ENCODE results near the gene TTC21B. TPM values are rescaled to one million over a fixed set of nuclear protein-coding genes. Genes with fewer than 3 reads are reported as not detected.

The TTC21B gene
- total and polyA plus RNA-seq, 2 of the 8 experiments (the other 6 are each of a cell fraction or from before 2014, with no cell fraction given): 6.9 to 20.8 TPM

DNA sequence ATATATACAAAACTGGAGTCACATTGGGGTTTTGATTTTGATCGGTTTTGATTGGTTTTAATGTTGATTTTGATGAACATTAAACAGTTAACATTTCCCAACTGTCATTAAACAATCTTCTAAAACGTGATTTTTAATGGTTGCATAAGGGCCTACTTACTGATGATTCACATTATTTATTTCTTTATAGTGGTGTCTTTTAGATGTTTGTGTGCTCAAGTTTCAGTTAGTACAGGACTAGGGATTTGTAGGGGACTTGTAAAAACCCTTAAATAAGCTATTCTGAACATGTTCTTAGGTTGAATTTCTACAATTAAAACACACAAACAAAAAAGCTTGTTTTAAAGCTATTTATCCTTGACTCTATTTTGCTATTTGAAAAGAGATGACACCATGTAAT lies 61.6 kb downstream of the TTC21B start:
- TF ChIP-seq SUZ12 (IDR thresholded peaks at IDR 0.05; ENCODE audit: low read length): no peak
- no peak for TF ChIP-seq GABPA (IDR thresholded peaks at IDR 0.05; ENCODE audit: borderline replicate concordance, insufficient read depth, low read length)
- TF ChIP-seq RXRA (IDR thresholded peaks at IDR 0.05; ENCODE audit: insufficient read depth, low read depth, low read length): no peak
- no peak for TF ChIP-seq HDAC2 (IDR thresholded peaks at IDR 0.05; ENCODE audit: borderline replicate concordance in 1 of 2, low read depth in 2 of 2, low read length in 2 of 2)
- no peak for TF ChIP-seq TCF12 (IDR thresholded peaks at IDR 0.05; ENCODE audit: low read depth, low read length)
- TF ChIP-seq, protein P1, sequence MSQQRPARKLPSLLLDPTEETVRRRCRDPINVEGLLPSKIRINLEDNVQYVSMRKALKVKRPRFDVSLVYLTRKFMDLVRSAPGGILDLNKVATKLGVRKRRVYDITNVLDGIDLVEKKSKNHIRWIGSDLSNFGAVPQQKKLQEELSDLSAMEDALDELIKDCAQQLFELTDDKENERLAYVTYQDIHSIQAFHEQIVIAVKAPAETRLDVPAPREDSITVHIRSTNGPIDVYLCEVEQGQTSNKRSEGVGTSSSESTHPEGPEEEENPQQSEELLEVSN (IDR thresholded peaks at IDR 0.05): no peak
- no peak for TF ChIP-seq JUN (IDR thresholded peaks at IDR 0.05; ENCODE audit: low read depth, low read length)

More for the DNA sequence above, 61.6 kb downstream of the TTC21B start:
- Histone ChIP-seq H2BK15ac (ENCODE audit: low read length) (no peak overlapping the region), H3K4me1 (replicated peaks in 1 of 4; ENCODE audit: control insufficient read depth in 3 of 4, insufficient read depth in 4 of 4, low read length in 3 of 4) (no peaks in the 10 kb centered on the region), H4K91ac (replicated peaks; ENCODE audit: insufficient read length, low read length) (no peak overlapping the region), H2BK12ac (ENCODE audit: low read depth, low read length) (no peak overlapping the region), H3K36me3 (ENCODE audit: control insufficient read depth in 2 of 4, insufficient read depth in 4 of 4, low read length in 3 of 4) (peaks cover 0 to 41% (median 5%) of the 10 kb centered on the region in 4 experiments; a peak in 4 of 8 replicates), H3K23me2 (ENCODE audit: low read depth, low read length) (no peaks in the 10 kb centered on the region), H2BK120ac (replicated peaks; ENCODE audit: low read depth, low read length) (no peak overlapping the region), H3K9ac (replicated peaks in 1 of 4; ENCODE audit: extremely low read depth in 1 of 4, low read depth in 3 of 4, low read length in 3 of 4) (no peak overlapping the region), H3K23ac (ENCODE audit: insufficient read length) (no peak overlapping the region), H3K56ac (replicated peaks; ENCODE audit: insufficient read length, low read depth, low read length) (no peak overlapping the region), H3K27ac (ENCODE audit: low read depth, low read length) (no peak overlapping the region), H2AFZ (ENCODE audit: low read length) (no peak overlapping the region), H2BK20ac (ENCODE audit: low read length) (no peak overlapping the region), H3K14ac (ENCODE audit: insufficient read length) (no peak overlapping the region), H3K18ac (ENCODE audit: extremely low read depth, low read length) (no peak overlapping the region), H2BK5ac (ENCODE audit: low read depth, low read length) (no peak overlapping the region), H3K4ac (replicated peaks; ENCODE audit: insufficient read length, low read depth, low read length) (no peak overlapping the region), H4K8ac (ENCODE audit: extremely low read depth, insufficient read depth, low read length) (no peak overlapping the region), H3K79me1 (ENCODE audit: low read depth, low read length) (no peaks in the 10 kb centered on the region), H3K27me3 (replicated peaks in 1 of 4; ENCODE audit: control insufficient read depth in 3 of 4, extremely low read depth in 1 of 4, insufficient read depth in 3 of 4, low read length in 3 of 4) (no peaks in the 10 kb centered on the region), H4K20me1 (replicated peaks in 1 of 2; ENCODE audit: control insufficient read depth in 1 of 2, insufficient read depth in 2 of 2, low read length in 2 of 2) (no peaks in the 10 kb centered on the region), H3K4me2 (ENCODE audit: insufficient read depth in 1 of 2, low read depth in 2 of 2, low read length in 2 of 2) (no peak overlapping the region), H3K79me2 (ENCODE audit: control insufficient read depth in 1 of 2, insufficient read depth in 2 of 2, low read length in 2 of 2) (no peaks in the 10 kb centered on the region), H2AK5ac (ENCODE audit: low read depth, low read length) (no peak overlapping the region), H3K9me3 (ENCODE audit: insufficient read depth in 2 of 2, low read depth in 1 of 2, low read length in 1 of 2) (no peaks in the 10 kb centered on the region), H3K4me3 (ENCODE audit: extremely low read depth in 1 of 4, insufficient read depth in 2 of 4, low read depth in 3 of 4, low read length in 4 of 4) (no peak overlapping the region), H4K5ac (ENCODE audit: insufficient read length, low read depth, low read length) (no peak overlapping the region)
- CTCF ChIA-PET (ENCODE audit: partially characterized antibody): interaction anchor here (1.1 to 2.2 kb wide), 3 partner anchors 10 to 18 kb away, joined by 3 to 5 read pairs (median 5); no protein-coding TSS in a partner anchor
- FAIRE-seq (no peak), DNase-seq (ENCODE audit: low read depth in 1 of 2, low spot score in 2 of 2) (no peak)
- 88% methylated on average over 2 of the region's 2 CpGs; no CpG with 5 or more reads in 1 of the 2 experiments for WGBS, 2 experiments (ENCODE audit: extremely low coverage in 1 of 2, insufficient coverage in 1 of 2, insufficient read length in 1 of 2, insufficient replicate concordance in 2 of 2, low coverage in 1 of 2, low lambda C conversion rate in 2 of 2, missing lambda C conversion rate in 1 of 2)
- POLR2A ChIA-PET (ENCODE audit: partially characterized antibody): no interaction called here
